GM12878 (cell line): Measurements from ENCODE around the gene LPCAT4. TPM values are rescaled to one million over a fixed set of nuclear protein-coding genes. Genes with fewer than 3 reads are reported as not detected.

Experiments
- ATAC-seq: fragments of 200-7000 bp; cut with Tn5 transposase; 3 replicates; pipeline ENCODE4 v1.9.1; 2020; ENCODE audit warnings: mild to moderate bottlenecking, moderate library complexity
- BruUV-seq: library from RNA; stranded (reverse); fragments of 400-500 nt; replicated peaks from 2 replicates; lab custom pipeline; 2021; lab: Mats Ljungman, UMichigan
- CTCF ChIA-PET: fragments of 300-600 bp; sonication (Branson Sonifier 250); formaldehyde crosslinking; extraction: SDS; loops from one replicate; lab custom pipeline; 2021; ENCODE audit warnings: inconsistent platforms; lab: Yijun Ruan, JAX
- POLR2A ChIA-PET: fragments of 350-600 bp; formaldehyde crosslinking; extraction: SDS; loops from one replicate; lab custom pipeline; 2021; ENCODE audit warnings: inconsistent platforms; lab: Charles Lee
- RAD21 ChIA-PET: fragments of 300-600 bp; sonication (Branson Sonifier 250); formaldehyde crosslinking; loops from one replicate; lab custom pipeline; 2023; ENCODE audit warnings: antibody characterized with exemption; ENCODE audit not compliant: unreplicated experiment; lab: Charles Lee
- SMC1A ChIA-PET: fragments of 300-600 bp; sonication (Branson Sonifier 250); formaldehyde crosslinking; loops from one replicate; lab custom pipeline; 2023; ENCODE audit not compliant: unreplicated experiment, uncharacterized antibody; lab: Charles Lee
- DNase-seq: peaks from one replicate; pipeline ENCODE4 v3.0.0-alpha.2; 2011; ENCODE audit warnings: low read depth, low spot score
- FAIRE-seq: peaks from 3 replicates; lab custom pipeline; 2011; peaks lifted over from hg19 to GRCh38; lab: Jason Lieb, UNC
- H2AFZ ChIP-seq: 2 replicates; pipeline ENCODE4 v1.6.0; 2011; ENCODE audit warnings: low read depth, low read length, control low read depth; ENCODE audit not compliant: control insufficient read depth
- H3K27ac ChIP-seq: 2 replicates; pipeline ENCODE4 v1.5.1; 2011; ENCODE audit warnings: control low read depth; ENCODE audit not compliant: control insufficient read depth, insufficient read depth
- H3K27me3 ChIP-seq, 2 experiments: replicated peaks in 1 of 2; 2 replicates each; pipeline versions ENCODE4 v1.6.0 to v1.6.1; 2011; ENCODE audit warnings: low read length in 1 of 2; ENCODE audit not compliant: control insufficient read depth in 2 of 2, insufficient read depth in 2 of 2
- H3K36me3 ChIP-seq, 2 experiments: 2 replicates each; pipeline ENCODE4 v1.5.1; 2011; ENCODE audit warnings: low read length in 1 of 2; ENCODE audit not compliant: control insufficient read depth in 2 of 2, insufficient read depth in 2 of 2
- H3K4me1 ChIP-seq: 2 replicates; pipeline ENCODE4 v1.6.1; 2011; ENCODE audit warnings: mild to moderate bottlenecking, low read length, moderate library complexity, mixed read lengths; ENCODE audit not compliant: control insufficient read depth, insufficient read depth
- H3K4me2 ChIP-seq: 2 replicates; pipeline ENCODE4 v1.6.0; 2011; ENCODE audit warnings: control low read depth; ENCODE audit not compliant: control insufficient read depth, insufficient read depth
- H3K4me3 ChIP-seq: fragments of 200-600 bp; sonication (generic); 2 replicates; pipeline ENCODE4 v1.5.1; 2016
- H3K79me2 ChIP-seq: 2 replicates; pipeline ENCODE4 v1.6.0; 2011; ENCODE audit warnings: low read length; ENCODE audit not compliant: control insufficient read depth, insufficient read depth
- H3K9ac ChIP-seq: 2 replicates; pipeline ENCODE4 v1.8.0; 2011; ENCODE audit warnings: low read length, control low read depth, mixed read lengths; ENCODE audit not compliant: control insufficient read depth, insufficient read depth
- H3K9me3 ChIP-seq: replicated peaks from 3 replicates; pipeline ENCODE4 v1.5.1; 2011; ENCODE audit warnings: mild to moderate bottlenecking, low read length; ENCODE audit not compliant: control insufficient read depth, insufficient read depth
- H4K20me1 ChIP-seq: 2 replicates; pipeline ENCODE4 v1.6.0; 2011; ENCODE audit not compliant: control insufficient read depth, insufficient read depth
- HDAC6 ChIP-seq: fragments of 200-600 bp; sonication (generic); IDR thresholded peaks from one replicate; pipeline ENCODE4 v1.8.0; 2017; ENCODE audit warnings: antibody characterized with exemption; ENCODE audit not compliant: unreplicated experiment
- IKZF2 ChIP-seq, 2 experiments: fragments of 450-650 bp; IDR thresholded peaks; 2 replicates each; pipeline ENCODE4 v1.6.1; 2017; ENCODE audit warnings: mild to moderate bottlenecking in 2 of 2, moderate library complexity in 2 of 2
- NFIC ChIP-seq: IDR thresholded peaks from 2 replicates; pipeline ENCODE4 v1.6.1; 2012; ENCODE audit warnings: low read depth, mild to moderate bottlenecking, inconsistent platforms, low read length, moderate library complexity
- NR2C2 ChIP-seq: IDR thresholded peaks from 2 replicates; pipeline ENCODE4 v1.6.1; 2011; ENCODE audit warnings: borderline replicate concordance, low read depth; ENCODE audit not compliant: control insufficient read depth, insufficient read length
- PML ChIP-seq: IDR thresholded peaks from 2 replicates; pipeline ENCODE4 v1.6.1; 2012; ENCODE audit warnings: low read length, inconsistent platforms
- SMARCA5 ChIP-seq: fragments of 450-650 bp; IDR thresholded peaks from 2 replicates; pipeline ENCODE4 v1.6.1; 2017; ENCODE audit warnings: mild to moderate bottlenecking
- SRF ChIP-seq, 2 experiments: IDR thresholded peaks; 2 replicates each; pipeline ENCODE4 v1.6.1; 2011; ENCODE audit warnings: low read depth in 2 of 2, low read length in 2 of 2, mild to moderate bottlenecking in 1 of 2, moderate library complexity in 1 of 2
- YY1 ChIP-seq: IDR thresholded peaks from 2 replicates; pipeline ENCODE4 v1.6.1; 2011; ENCODE audit warnings: low read depth, mild to moderate bottlenecking, low read length
- ZNF217 ChIP-seq: fragments of 450-650 bp; IDR thresholded peaks from 2 replicates; pipeline ENCODE4 v1.6.1; 2017; ENCODE audit warnings: antibody characterized with exemption, mild to moderate bottlenecking
- WGBS: methylation state at CpG from one replicate; pipeline ENCODE4 v1.1.6; 2016; ENCODE audit warnings: low lambda C conversion rate; ENCODE audit not compliant: insufficient replicate concordance, insufficient coverage; ENCODE audit errors: missing lambda C conversion rate; 5-methylcytosine and 5-hydroxymethylcytosine counted together
- in situ Hi-C: fragments of 300-500 bp; cut with MboI; formaldehyde crosslinking; loops from 9 replicates; pipeline ENCODE4 v1.14.3; 2018; ENCODE audit warnings: mixed read lengths
- intact Hi-C: fragments of 100-400 bp; cut with micrococcal nuclease; formaldehyde crosslinking; loops from one replicate; pipeline ENCODE4 v1.14.2; 2022; ENCODE audit not compliant: unreplicated experiment
- polyA plus RNA-seq, 11 experiments: library from polyadenylated mRNA; depleted of rRNA in 4 of 11; unstranded in 6 of 11; stranded (reverse) in 5 of 11; fragments of >200 nt; fragmentation: Nextera tagmentation in 4 of 11; fragmentation: Illumina TruSeq in 1 of 11; extraction: Ambion mirVana in 4 of 11; extraction: Trizol in 1 of 11; gene quantifications; 1 replicate in 1 of 11; 2 replicates in 10 of 11; pipeline versions ENCODE4 v1.2.1 to v1.2.3, GENCODE V29; 2011 to 2016; ENCODE audit warnings: inconsistent platforms in 2 of 11, missing spikeins in 2 of 11, low read depth in 1 of 11
- total RNA-seq, 4 experiments: library from RNA; depleted of rRNA in 3 of 4; stranded (reverse); fragments of >200 nt in 3 of 4; fragmentation: Illumina TruSeq in 1 of 4; extraction: Trizol in 1 of 4; gene quantifications; 2 replicates each; pipeline versions ENCODE4 v1.2.1 to v1.2.3, GENCODE V29; 2013 to 2021

The LPCAT4 gene
- total and polyA plus RNA-seq, 10 of the 15 experiments (the other 5 are each of a cell fraction or from before 2014, with no cell fraction given) = 14.4 to 57.2 (median 33.0) TPM

GRCh38 chr15:34324933-34325332 is 42.1 kb downstream of the LPCAT4 start:
- Histone ChIP-seq H3K79me2 (peaks cover 84% of the 10 kb centered on the region), H3K4me1 (peaks cover 26% of the 10 kb centered on the region), H3K27ac (peak overlapping the region; percentile 75), H3K9ac (no peak overlapping the region; the same call in 1 of the 2 replicates), H3K4me3 (0 out of 2 replicates have a peak overlapping the region, but pooled peaks have one; percentile 29), H4K20me1 (no peaks in the 10 kb centered on the region), H3K36me3 (no peaks in the 10 kb centered on the region; a peak in 1 of 4 replicates), H3K27me3 (no peaks in the 10 kb centered on the region), H3K9me3 (no peaks in the 10 kb centered on the region; the same call in 2 of the 3 replicates), H3K4me2 (peak overlapping the region; percentile 52), H2AFZ (no peak overlapping the region)
- TF ChIP-seq SMARCA5 (no peak), HDAC6 (no peak), NR2C2 (no peak), IKZF2 (IDR thresholded peaks at IDR 0.05) (no peak), ZNF217 (no peak), SRF (IDR thresholded peaks at IDR 0.05; ENCODE audit: low read depth in 2 of 2, low read length in 2 of 2) (no peak), PML (no peak), NFIC (no peak), YY1 (no peak)
- WGBS = 68% methylated on average over 1 of the region's 1 CpG
- ChIA-PET CTCF (interaction anchor here (1.3 to 2.8 kb wide), 5 partner anchors 8 to 83 kb away, joined by 5 to 10 read pairs (median 7); partner anchors contain the start of genes NOP10 and NUTM1), POLR2A (interaction anchor here (1.3 to 3.3 kb wide), 3 partner anchors 8 to 12 kb away, joined by 4 to 26 read pairs (median 4); partner anchors contain the start of gene SLC12A6), SMC1A (interaction anchor here (1.4 to 6.8 kb wide), 6 partner anchors 7 to 81 kb away, joined by 3 to 107 read pairs (median 8); partner anchors contain the start of genes NOP10, NUTM1 and SLC12A6), RAD21 (interaction anchor here (0.5 to 6.6 kb wide), 6 partner anchors 9 to 215 kb away, joined by 3 to 57 read pairs (median 4); partner anchors contain the start of gene SLC12A6)
- in situ Hi-C loops = no loop called here
- no TSS peak for BruUV-seq
- FAIRE-seq = no peak
- DNase-seq = no peak
- intact Hi-C loops = loop anchor here (5.0 kb wide), 1 partner anchor 42 kb away; the partner anchor contains the start of gene LPCAT4
- peak; percentile 14; the same call in 1 of the 3 replicates for ATAC-seq
